ENCODE data around the gene GDNF.
A peak's percentile ranks its signal among the peaks of the same experiment; 100 is the strongest.
"Not testable (repeated sequence)": the region's sequence is repeated elsewhere in the genome, so short reads cannot be mapped to it uniquely, and the experiment has no call there.

Gene GDNF

GRCh38 chr5:37815913-37816312 lies 23.9 kb downstream of the GDNF start:
- no peak for DNase-seq

- DNase-seq = no peak
These were observed 25.1 kb downstream of the GDNF start for GRCh38 chr5:37814699-37815098.

DNA sequence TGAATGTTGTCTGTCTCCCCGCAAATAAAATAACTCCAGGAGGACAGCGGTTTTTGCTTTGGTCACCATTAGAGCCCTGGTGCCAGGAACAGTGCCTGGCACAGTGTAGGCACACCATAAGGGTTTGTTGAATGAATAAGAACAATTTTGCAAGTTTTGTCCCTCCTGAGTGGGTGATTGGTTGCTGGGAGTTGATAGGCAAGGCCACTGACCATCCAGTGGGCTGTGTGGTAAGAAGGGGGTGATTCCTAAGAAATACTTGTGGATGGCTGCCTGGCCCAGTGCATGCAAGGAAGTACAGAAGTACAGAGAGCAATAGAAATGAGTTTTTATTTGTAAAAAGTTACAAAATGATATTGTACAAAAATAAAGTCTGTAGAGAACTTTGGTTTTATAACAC lies 27.5 kb downstream of the GDNF start:
- no peak for DNase-seq

DNA sequence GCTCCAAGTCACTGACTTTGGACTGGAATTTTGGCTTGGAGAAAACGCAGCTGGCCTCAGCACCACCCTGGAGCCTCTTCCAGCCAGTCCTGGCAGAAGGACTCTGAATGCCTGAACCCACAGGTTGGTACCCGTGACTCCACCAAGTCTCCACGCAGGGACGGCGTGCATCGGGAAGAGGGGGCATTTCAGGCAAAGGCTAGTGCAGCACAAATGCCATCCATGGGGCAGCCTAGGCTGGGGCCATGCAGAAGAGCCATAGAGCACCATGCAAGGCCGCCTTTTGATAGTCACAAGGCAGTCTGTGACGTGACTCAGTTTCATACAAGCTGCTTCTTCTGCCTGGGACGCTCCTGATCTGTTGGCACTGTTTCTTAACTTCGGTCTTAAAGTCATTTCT lies 28.0 kb downstream of the GDNF start:
- DNase-seq = no peak

DNA sequence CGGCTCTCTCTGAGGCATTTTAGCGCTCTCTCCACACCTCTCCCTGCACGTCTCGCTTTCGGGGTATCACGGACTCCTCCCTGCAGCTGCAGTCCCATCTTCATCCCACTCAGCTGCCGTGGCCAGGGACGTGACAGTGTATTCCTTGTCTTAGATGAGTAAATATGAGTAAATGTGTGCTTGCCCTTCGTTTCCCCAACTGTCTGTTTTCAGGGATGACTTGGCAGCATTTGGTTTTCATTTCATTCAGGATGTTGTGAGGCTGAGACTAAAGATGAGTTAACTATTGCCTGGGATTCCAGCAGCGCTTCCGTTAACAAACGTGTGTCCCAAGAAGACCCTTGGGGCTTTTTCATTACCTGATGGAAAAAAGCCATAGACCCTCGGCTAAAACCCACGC lies 29.5 kb downstream of the GDNF start:
- no peak for DNase-seq

- no peak for DNase-seq
These were observed 30.9 kb downstream of the GDNF start for GRCh38 chr5:37808945-37809344.

GRCh38 chr5:37807621-37808301 lies 32.1 kb downstream of the GDNF start:
- DNase-seq = no peak

- DNase-seq = no peak
These were observed 32.8 kb downstream of the GDNF start for GRCh38 chr5:37807015-37807414.

DNA sequence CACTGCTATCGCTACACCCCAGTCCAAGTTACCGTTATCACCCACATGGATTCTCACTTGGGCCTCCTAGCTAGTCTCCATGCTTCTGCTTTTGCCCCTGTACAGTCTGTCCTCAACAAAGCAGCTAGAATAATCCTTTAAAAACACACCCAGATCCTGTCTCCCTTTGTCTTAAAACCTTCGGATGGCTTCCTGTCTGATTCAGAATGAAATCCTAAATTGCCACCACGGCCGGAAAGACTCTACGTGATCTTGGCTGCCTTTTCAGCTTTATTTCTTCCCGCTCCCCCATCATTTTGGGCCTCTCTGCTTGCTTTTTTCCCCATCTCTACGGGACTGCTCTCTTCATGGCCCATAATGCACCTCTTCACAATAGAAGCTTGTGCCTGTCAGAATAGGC lies 33.4 kb downstream of the GDNF start:
- DNase-seq = no peak

- DNase-seq = no peak
These were observed 33.8 kb downstream of the GDNF start for GRCh38 chr5:37806016-37806415.

- DNase-seq = no peak
These were observed 35.4 kb downstream of the GDNF start for GRCh38 chr5:37804401-37804800.

GRCh38 chr5:37803487-37803886 lies 36.4 kb downstream of the GDNF start:
- DNase-seq = no peak

- DNase-seq = no peak
These were observed 38.3 kb downstream of the GDNF start for GRCh38 chr5:37801521-37801920.

GRCh38 chr5:37799865-37800421 lies 39.9 kb downstream of the GDNF start:
- DNase-seq = no peak

DNA sequence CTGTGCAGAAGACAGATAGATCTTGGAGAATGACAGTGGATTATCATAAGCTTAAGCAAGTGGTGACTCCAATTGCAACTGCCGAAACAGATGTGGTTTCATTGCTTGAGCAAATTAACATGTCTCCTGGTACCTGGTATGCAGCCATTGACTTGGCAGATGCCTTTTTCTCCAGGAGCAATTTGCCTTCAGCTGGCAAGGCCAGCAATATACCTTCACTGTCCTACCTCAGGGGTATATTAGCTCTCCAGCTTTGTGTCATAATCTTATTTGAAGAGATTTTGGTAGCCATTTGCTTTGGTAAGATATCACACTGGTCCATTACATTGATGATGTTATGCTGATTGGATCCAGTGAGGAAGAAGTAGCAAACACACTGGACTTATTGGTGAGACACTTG lies 43.4 kb downstream of the GDNF start:
- DNase-seq = not testable (repeated sequence)

- DNase-seq = not testable (repeated sequence)
These were observed 44.5 kb downstream of the GDNF start for GRCh38 chr5:37795292-37795691.

GRCh38 chr5:37792975-37793631 lies 46.7 kb downstream of the GDNF start:
- DNase-seq = no peak

- no peak for DNase-seq
These were observed 48.5 kb downstream of the GDNF start for GRCh38 chr5:37791321-37791720.

GRCh38 chr5:37789991-37790390 lies 49.9 kb downstream of the GDNF start:
- no peak for DNase-seq

DNA sequence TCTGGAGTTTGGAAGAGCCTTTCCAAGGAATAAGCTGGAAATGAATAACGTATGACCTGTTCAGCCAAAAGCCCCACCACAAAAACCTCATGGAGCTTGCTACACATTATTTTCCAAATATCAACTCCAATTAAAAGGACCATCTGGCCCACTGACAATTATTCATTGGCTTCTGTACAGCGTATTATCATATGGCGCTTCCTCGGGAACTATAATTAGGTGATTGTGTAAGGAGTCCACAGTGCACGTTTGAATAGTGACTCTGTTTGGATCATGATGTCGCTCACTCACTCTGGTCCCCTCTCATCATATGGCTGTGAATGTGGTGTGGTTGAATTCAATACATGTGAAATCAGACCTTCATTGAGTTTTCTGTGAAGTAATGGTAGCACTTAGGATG lies 52.1 kb downstream of the GDNF start:
- no peak for DNase-seq

DNA sequence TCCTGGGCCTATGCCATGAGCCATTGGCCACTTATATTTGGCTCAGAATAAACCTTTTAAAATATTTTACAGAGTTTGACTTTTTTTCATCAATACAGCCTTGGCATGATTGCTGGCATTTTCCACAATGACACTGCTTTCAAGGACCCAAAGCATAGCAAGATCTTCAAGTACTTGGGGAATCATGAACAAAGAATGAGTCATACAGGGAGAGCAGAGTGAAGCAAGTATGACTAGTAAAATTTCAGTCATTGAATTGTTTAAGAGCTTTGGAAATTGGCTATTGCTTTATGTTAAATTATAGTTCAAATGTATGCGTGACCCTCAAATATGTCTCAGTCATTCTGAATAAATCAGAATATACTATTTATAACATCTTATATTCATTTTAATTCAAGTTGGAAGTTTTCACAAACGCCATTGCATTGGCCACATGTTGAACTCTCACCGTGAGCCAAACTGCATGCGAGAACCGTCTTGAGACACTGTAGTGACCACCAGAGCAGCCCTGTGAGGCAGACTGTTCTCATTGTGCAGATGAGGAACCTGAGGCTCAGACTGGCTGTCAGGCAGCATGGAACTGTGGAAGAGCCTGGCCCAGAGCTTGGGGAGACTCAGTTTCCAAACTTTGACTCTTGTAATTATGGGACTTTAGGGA lies 52.9 kb downstream of the GDNF start:
- no peak for DNase-seq

- no peak for DNase-seq
These were observed 53.4 kb downstream of the GDNF start for GRCh38 chr5:37786416-37786815.

DNA sequence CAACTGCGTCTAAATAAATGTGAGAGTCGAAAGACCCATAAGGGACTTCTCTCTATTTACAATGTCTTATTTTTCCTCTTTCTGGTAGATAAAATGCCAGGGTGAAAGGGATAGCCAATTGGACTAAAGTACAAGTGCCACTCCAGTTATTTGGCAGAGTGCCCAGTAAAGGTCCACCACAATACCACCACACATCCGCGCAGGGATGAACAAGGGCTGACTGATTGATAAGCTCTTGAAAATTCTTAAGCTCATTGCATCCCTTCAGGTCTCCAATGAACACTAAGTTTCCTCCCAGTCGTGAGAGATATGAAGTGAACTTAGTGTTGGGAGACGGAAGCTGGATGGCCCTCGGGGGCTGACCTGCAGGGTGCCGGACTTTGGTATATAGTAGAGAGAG lies 58.4 kb downstream of the GDNF start:
- DNase-seq = peak; percentile 51

All from hematopoietic multipotent progenitor cell treated with erythropoietin and hydrocortisone succinate and interleukin-3 and kit ligand, for 4 days (in vitro differentiated cells).